Measurements from ENCODE around the gene WDR37. TPM values are rescaled to one million over a fixed set of nuclear protein-coding genes. Genes with fewer than 3 reads are reported as not detected.

Gene WDR37
- total RNA-seq, 1 experiment from 2014 or later = 10.4 TPM

DNA sequence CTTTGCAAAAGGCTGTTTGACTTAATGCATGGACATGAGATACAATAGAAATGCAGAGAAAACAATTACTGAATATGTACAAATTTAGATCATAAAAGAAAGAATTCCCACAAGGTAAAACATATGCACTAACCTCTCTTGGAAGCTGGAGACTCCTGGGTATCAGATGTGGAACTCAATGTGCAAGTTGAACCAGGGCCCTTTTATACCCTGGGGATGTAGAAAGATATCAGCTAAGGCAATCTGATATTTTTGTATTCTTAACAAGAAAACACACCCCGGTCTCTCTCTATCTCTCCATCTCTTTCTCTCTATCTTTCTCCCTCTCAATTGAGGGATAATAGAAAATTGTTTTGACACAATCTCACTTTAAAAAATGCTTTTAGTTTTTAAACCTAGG is 30.5 kb upstream of the WDR37 start, which contains the start of gene IDI2:
IDI2 (minus strand) TSS at position 177 of the 400 bp plus-strand sequence. CDS start 1,136 bp downstream, outside the sequence.
- ChIA-PET CTCF (no interaction called here), POLR2A (no interaction called here)
- Mint-ChIP-seq H3K36me3 (no peaks in the 10 kb centered on the region; the same call in 1 of the 2 replicates), H3K4me1 (0 out of 2 replicates have a peak, but pooled peaks cover 13% of the 10 kb centered on the region), H3K27me3 (ENCODE audit: low read depth) (no peaks in the 10 kb centered on the region), H3K9me3 (peaks cover 3% of the 10 kb centered on the region), H3K4me3 (no peak within 1 kb of the TSS), H3K27ac (no peak within 1 kb of the TSS)
- DNase-seq (ENCODE audit: low spot score) (no peak), ATAC-seq (no peak)
- TF ChIP-seq, protein P1, sequence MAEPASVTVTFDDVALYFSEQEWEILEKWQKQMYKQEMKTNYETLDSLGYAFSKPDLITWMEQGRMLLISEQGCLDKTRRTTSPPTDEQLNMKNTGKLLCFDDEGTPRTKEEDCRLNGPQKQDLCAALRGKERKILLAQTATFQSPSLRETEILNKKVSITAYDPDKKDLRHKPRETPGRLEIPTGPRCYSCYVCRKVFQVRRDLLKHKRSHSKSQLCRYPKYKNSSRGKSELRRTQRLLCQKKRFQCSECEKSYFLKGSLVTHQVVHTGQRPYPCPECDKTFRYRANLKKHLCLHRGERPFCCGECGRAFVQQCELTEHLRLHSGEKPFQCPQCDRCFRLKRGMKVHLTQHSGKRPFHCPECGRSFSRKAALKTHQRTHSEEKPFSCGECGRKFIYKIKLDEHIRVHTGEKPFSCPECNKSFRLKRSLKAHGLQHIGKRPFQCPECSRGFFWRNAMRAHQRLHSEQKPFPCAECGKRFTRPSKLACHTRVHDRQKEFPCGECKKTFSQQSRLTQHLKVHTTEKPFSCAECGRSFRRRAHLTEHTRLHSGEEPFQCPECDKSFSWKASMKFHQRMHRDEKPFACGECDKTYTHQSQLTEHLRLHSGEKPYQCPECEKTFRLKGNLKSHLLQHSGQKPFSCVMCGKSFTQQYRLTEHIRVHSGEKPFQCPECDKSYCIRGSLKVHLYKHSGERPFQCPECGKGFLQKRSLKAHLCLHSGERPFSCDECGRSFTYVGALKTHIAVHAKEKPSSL (CRISPR knock-in tag; conservative IDR thresholded peaks at IDR 0.05) = no peak
- TF ChIP-seq RELA (CRISPR knock-in tag; IDR thresholded peaks at IDR 0.05; ENCODE audit: borderline replicate concordance) = no peak
- TF ChIP-seq, protein P2, sequence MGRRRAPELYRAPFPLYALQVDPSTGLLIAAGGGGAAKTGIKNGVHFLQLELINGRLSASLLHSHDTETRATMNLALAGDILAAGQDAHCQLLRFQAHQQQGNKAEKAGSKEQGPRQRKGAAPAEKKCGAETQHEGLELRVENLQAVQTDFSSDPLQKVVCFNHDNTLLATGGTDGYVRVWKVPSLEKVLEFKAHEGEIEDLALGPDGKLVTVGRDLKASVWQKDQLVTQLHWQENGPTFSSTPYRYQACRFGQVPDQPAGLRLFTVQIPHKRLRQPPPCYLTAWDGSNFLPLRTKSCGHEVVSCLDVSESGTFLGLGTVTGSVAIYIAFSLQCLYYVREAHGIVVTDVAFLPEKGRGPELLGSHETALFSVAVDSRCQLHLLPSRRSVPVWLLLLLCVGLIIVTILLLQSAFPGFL (CRISPR knock-in tag; IDR thresholded peaks at IDR 0.05; ENCODE audit: borderline replicate concordance) = no peak

DNA sequence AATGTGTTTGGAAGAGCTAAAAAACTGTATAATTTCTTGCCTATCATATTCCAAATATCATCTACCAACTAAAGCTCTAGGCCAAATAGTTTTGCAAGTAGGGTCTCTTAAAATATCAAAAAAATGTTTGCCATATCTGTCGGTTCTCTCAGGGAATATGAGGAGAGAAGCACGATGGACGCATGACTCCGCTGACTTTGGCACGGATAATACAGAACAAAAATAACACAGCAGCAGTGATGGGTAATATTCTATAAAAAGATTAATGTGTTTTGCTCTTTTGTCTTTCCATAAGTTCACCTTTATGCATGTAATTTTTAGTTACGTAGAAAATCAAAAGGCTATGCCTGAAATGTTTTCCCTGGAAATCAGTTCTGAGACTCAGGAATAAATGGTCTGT is 29.6 kb upstream of the WDR37 start:
- no peak overlapping the region for H3K27ac Mint-ChIP-seq
- no peaks in the 10 kb centered on the region; the same call in 1 of the 2 replicates for H3K36me3 Mint-ChIP-seq
- TF ChIP-seq ATF1 (CRISPR knock-in tag; IDR thresholded peaks at IDR 0.05) = no peak
- TF ChIP-seq, protein P3, sequence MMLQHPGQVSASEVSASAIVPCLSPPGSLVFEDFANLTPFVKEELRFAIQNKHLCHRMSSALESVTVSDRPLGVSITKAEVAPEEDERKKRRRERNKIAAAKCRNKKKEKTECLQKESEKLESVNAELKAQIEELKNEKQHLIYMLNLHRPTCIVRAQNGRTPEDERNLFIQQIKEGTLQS (CRISPR knock-in tag; conservative IDR thresholded peaks at IDR 0.05) = no peak
- TF ChIP-seq NFYB (CRISPR knock-in tag; conservative IDR thresholded peaks at IDR 0.05; ENCODE audit: low read depth) = no peak
- no peak for TF ChIP-seq ETV6 (CRISPR knock-in tag; IDR thresholded peaks at IDR 0.05)
- TF ChIP-seq, protein P4, sequence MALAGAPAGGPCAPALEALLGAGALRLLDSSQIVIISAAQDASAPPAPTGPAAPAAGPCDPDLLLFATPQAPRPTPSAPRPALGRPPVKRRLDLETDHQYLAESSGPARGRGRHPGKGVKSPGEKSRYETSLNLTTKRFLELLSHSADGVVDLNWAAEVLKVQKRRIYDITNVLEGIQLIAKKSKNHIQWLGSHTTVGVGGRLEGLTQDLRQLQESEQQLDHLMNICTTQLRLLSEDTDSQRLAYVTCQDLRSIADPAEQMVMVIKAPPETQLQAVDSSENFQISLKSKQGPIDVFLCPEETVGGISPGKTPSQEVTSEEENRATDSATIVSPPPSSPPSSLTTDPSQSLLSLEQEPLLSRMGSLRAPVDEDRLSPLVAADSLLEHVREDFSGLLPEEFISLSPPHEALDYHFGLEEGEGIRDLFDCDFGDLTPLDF (CRISPR knock-in tag; IDR thresholded peaks at IDR 0.05) = no peak
- no peak for TF ChIP-seq NR3C1 (CRISPR knock-in tag; conservative IDR thresholded peaks at IDR 0.05; ENCODE audit: low read depth)
- TF ChIP-seq RORB (CRISPR knock-in tag; IDR thresholded peaks at IDR 0.05) = no peak
- TF ChIP-seq FOXK1 (CRISPR knock-in tag; IDR thresholded peaks at IDR 0.05) = no peak
- TF ChIP-seq, protein P5, sequence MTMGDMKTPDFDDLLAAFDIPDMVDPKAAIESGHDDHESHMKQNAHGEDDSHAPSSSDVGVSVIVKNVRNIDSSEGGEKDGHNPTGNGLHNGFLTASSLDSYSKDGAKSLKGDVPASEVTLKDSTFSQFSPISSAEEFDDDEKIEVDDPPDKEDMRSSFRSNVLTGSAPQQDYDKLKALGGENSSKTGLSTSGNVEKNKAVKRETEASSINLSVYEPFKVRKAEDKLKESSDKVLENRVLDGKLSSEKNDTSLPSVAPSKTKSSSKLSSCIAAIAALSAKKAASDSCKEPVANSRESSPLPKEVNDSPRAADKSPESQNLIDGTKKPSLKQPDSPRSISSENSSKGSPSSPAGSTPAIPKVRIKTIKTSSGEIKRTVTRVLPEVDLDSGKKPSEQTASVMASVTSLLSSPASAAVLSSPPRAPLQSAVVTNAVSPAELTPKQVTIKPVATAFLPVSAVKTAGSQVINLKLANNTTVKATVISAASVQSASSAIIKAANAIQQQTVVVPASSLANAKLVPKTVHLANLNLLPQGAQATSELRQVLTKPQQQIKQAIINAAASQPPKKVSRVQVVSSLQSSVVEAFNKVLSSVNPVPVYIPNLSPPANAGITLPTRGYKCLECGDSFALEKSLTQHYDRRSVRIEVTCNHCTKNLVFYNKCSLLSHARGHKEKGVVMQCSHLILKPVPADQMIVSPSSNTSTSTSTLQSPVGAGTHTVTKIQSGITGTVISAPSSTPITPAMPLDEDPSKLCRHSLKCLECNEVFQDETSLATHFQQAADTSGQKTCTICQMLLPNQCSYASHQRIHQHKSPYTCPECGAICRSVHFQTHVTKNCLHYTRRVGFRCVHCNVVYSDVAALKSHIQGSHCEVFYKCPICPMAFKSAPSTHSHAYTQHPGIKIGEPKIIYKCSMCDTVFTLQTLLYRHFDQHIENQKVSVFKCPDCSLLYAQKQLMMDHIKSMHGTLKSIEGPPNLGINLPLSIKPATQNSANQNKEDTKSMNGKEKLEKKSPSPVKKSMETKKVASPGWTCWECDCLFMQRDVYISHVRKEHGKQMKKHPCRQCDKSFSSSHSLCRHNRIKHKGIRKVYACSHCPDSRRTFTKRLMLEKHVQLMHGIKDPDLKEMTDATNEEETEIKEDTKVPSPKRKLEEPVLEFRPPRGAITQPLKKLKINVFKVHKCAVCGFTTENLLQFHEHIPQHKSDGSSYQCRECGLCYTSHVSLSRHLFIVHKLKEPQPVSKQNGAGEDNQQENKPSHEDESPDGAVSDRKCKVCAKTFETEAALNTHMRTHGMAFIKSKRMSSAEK (CRISPR knock-in tag; IDR thresholded peaks at IDR 0.05; ENCODE audit: borderline replicate concordance) = no peak
- TF ChIP-seq ZNF232 (CRISPR knock-in tag; IDR thresholded peaks at IDR 0.05) = no peak
- no peak for TF ChIP-seq EMX1 (CRISPR knock-in tag; IDR thresholded peaks at IDR 0.05)
- DNase-seq (ENCODE audit: low spot score) (no peak), ATAC-seq (no peak)
- POLR2A ChIA-PET = no interaction called here
- H3K4me1 Mint-ChIP-seq = 0 out of 2 replicates have a peak, but pooled peaks cover 14% of the 10 kb centered on the region
- H3K9me3 Mint-ChIP-seq = peaks cover 1% of the 10 kb centered on the region
- H3K27me3 Mint-ChIP-seq (ENCODE audit: low read depth) = no peaks in the 10 kb centered on the region
- CTCF ChIA-PET = no interaction called here
- H3K4me3 Mint-ChIP-seq = no peak overlapping the region

Measured in WTC11 (cell line).